C4-2B (cell line): ENCODE results near the gene CDC73.

Source experiments
- ZFX ChIP-seq: fragments of 450-650 bp; IDR thresholded peaks from 2 replicates; pipeline ENCODE4 v1.6.1; 2017
- TF ChIP-seq, protein P1 (sequence below): fragments of 450-650 bp; conservative IDR thresholded peaks from 2 replicates; pipeline ENCODE4 v1.5.1; 2017; ENCODE audit warnings: mild to moderate bottlenecking

DNA sequence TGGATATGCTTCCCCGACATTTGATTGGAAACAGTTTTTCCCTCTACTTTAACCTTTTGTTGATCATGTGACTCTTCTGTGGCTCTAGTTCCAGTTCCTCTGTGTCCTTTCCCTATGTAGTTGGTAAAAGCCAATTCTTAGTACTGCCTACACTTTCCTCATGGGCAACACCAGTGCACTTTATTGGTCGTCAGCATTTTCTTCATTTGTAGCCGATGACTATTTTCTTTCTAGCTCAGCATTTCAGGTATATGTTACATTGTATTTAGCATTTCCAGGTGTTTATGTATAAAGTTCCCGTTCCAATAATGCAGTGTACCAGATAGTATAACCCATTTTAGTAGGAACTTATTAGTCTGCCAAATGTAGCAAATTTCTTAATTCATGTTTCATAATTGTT is 92.2 kb downstream of the CDC73 start:
- TF ChIP-seq, protein P1, sequence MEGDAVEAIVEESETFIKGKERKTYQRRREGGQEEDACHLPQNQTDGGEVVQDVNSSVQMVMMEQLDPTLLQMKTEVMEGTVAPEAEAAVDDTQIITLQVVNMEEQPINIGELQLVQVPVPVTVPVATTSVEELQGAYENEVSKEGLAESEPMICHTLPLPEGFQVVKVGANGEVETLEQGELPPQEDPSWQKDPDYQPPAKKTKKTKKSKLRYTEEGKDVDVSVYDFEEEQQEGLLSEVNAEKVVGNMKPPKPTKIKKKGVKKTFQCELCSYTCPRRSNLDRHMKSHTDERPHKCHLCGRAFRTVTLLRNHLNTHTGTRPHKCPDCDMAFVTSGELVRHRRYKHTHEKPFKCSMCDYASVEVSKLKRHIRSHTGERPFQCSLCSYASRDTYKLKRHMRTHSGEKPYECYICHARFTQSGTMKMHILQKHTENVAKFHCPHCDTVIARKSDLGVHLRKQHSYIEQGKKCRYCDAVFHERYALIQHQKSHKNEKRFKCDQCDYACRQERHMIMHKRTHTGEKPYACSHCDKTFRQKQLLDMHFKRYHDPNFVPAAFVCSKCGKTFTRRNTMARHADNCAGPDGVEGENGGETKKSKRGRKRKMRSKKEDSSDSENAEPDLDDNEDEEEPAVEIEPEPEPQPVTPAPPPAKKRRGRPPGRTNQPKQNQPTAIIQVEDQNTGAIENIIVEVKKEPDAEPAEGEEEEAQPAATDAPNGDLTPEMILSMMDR: no peak
- TF ChIP-seq ZFX: no peak
